Frontal cortex (tissue), 4 donors: ENCODE results near the gene SSU72. TPM values are rescaled to one million over a fixed set of nuclear protein-coding genes. Genes with fewer than 3 reads are reported as not detected.
"Not testable (repeated sequence)": the region's sequence is repeated elsewhere in the genome, so short reads cannot be mapped to it uniquely, and the experiment has no call there.

Source experiments
- DNase-seq, 2 donors: peaks; one replicate each; pipeline ENCODE4 v3.0.0; 2012; ENCODE audit warnings: low spot score in 2 of 2
- FAIRE-seq: peaks from 2 replicates; lab custom pipeline; 2012; peaks lifted over from hg19 to GRCh38; lab: Jason Lieb, UNC
- total RNA-seq: library from RNA; depleted of rRNA; stranded (reverse); fragments of >200 nt; gene quantifications from one replicate; pipeline ENCODE4 v1.2.3, GENCODE V29; 2014
- donor health status: control.
- donor health status: control.
- donor health status: control.

SSU72 gene
- total RNA-seq, 1 donor from 2014 or later = 34.2 TPM

- no peak for FAIRE-seq
- no peak for DNase-seq
These were observed 23.5 kb upstream of the SSU72 start for GRCh38 chr1:1598051-1598719.

- FAIRE-seq = no peak
- no peak for DNase-seq
These were observed 22.7 kb upstream of the SSU72 start for GRCh38 chr1:1597275-1597930.

GRCh38 chr1:1596493-1597274 lies 22.0 kb upstream of the SSU72 start:
- DNase-seq = no peak
- FAIRE-seq = no peak

- not testable (repeated sequence) for FAIRE-seq
These were observed 20.7 kb upstream of the SSU72 start for GRCh38 chr1:1595341-1595740.

GRCh38 chr1:1594602-1595260 lies 20.1 kb upstream of the SSU72 start:
- FAIRE-seq = no peak

More at GRCh38 chr1:1595341-1595740, 20.7 kb upstream of the SSU72 start:
- not testable (repeated sequence) for DNase-seq

GRCh38 chr1:1593834-1594601 lies 19.4 kb upstream of the SSU72 start:
- DNase-seq = no peak
- FAIRE-seq = no peak

More at GRCh38 chr1:1594602-1595260, 20.1 kb upstream of the SSU72 start:
- no peak for DNase-seq

- no peak for FAIRE-seq
These were observed 16.8 kb upstream of the SSU72 start for GRCh38 chr1:1591452-1591851.

GRCh38 chr1:1583347-1584010 lies 8.8 kb upstream of the SSU72 start:
- no peak for FAIRE-seq
- DNase-seq = no peak

More at GRCh38 chr1:1591452-1591851, 16.8 kb upstream of the SSU72 start:
- no peak for DNase-seq

- FAIRE-seq (no peak), DNase-seq (no peak)
These were observed 8.1 kb upstream of the SSU72 start for GRCh38 chr1:1582585-1583346.

- no peak for FAIRE-seq
- no peak for DNase-seq
These were observed 3.8 kb upstream of the SSU72 start for GRCh38 chr1:1578371-1578940.

GRCh38 chr1:1577367-1578011 lies 2.8 kb upstream of the SSU72 start:
- DNase-seq = no peak
- FAIRE-seq = no peak

- FAIRE-seq (no peak), DNase-seq (peak; percentile 83 to 94)
These were observed 581 bp downstream of the SSU72 start for GRCh38 chr1:1573843-1574720.

- no peak for FAIRE-seq
- DNase-seq = no peak
These were observed 5.3 kb downstream of the SSU72 start for GRCh38 chr1:1569341-1569740.

- no peak for DNase-seq
These were observed 6.8 kb downstream of the SSU72 start for GRCh38 chr1:1567891-1568291.

GRCh38 chr1:1567152-1567875 lies 7.3 kb downstream of the SSU72 start:
- DNase-seq = no peak
- FAIRE-seq = no peak

More at GRCh38 chr1:1567891-1568291, 6.8 kb downstream of the SSU72 start:
- no peak for FAIRE-seq

- no peak for FAIRE-seq
- DNase-seq = no peak
These were observed 9.3 kb downstream of the SSU72 start for GRCh38 chr1:1565340-1565739.
